Measurements from ENCODE around the gene ENO4.

Gene ENO4

DNA sequence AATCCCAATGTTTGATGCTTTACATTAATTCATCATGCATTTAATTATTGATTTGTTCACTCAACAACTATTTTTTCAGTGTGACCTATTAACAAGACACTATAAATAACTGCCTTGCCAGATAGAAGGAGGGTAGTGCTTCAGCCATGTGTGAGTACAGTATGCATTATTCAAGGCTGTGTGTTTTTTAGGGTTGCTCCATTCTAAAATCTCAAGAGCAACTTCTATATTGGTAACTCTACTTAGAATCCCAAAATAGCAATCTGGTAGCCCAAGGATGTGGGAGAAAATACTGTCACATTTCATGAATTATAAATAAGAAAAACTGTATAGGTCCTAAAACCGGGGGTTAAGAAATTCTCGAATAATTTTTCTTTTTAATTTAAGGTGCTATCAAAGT is 69.9 kb downstream of the ENO4 start:
- no peak for DNase-seq

DNA sequence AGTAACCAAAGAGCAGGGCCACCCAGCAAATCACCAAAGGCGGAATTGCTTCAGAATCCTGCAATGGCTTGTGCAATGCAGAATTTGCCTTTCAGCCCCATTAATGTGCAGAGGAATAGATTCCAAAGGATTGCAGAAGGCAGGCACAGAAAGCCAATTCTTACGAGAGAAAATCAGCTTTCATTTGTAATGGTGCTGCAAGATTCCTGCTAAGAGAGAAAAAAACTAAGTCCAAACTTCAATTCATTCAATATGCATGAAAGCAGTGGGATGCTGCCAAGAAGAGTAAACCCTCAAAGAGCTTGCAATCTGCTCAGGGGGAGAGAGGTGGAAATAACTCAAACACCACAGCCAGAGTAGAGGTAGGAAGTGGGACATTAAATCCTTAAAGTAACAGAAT is 70.4 kb downstream of the ENO4 start:
- DNase-seq = no peak

DNA sequence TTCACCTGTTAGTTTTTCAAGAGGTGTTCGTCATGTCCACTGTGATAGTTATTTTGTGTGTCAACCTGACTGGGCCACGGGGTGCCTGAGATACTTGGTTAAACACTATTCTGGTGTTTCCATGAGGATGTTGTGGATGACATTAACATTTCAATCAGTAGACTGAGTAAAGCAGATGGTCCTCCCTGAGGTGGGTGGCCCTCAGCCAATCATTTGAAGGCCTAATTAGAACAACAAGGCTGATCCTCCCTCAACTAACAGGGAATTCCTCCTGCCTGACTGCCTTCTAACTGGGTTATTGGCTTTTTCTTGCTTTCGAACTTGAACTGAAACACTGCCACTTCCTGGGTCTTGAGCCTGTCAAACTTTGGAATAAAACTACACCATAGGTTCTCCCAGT is 75.8 kb downstream of the ENO4 start:
- no peak for DNase-seq

DNA sequence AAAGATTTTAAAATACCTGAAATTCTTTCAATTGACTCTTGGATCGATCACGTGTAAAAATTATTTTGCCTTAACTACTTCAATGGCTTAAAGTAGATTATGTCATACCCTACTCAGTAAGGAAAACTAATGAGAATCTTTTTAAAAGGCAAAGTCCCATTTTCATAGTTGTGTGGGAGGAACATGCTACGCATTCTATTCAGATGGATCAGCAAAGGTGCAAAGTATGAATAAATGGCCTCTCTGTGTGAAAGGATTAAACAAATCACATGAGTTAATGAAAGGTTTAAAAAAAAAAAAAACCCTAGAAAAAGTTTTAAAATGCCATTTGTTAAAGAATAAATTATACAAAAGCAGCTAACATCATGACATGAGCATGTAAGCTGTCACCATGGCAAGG is 77.1 kb downstream of the ENO4 start:
- no peak for DNase-seq

DNA sequence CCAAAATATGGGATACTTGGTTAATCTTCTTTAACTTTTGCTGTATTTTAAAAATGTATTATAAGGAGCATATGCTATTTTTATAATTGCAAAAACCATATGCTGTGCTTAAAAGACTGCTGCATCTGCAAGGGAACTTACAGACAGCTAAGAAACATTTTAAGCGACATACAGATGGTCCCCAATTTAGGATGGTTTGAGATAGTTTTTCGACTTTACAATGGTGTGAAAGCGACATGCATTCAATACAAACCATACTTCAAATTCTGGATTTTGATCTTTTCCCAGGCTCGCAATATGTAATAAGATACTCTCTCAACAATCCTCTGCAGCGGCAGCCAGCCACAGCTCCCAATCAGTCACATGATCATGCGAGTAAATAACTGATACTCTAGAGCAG is 82.5 kb downstream of the ENO4 start:
- no peak for DNase-seq

Measured in stimulated activated CD4-positive, alpha-beta T cell treated with anti-CD3 and anti-CD28 coated beads, Interleukin-4, amount 100 ng/mL, for 24 hours (primary cell).